Measurements from ENCODE around the gene TLE4.

TLE4 gene

DNA sequence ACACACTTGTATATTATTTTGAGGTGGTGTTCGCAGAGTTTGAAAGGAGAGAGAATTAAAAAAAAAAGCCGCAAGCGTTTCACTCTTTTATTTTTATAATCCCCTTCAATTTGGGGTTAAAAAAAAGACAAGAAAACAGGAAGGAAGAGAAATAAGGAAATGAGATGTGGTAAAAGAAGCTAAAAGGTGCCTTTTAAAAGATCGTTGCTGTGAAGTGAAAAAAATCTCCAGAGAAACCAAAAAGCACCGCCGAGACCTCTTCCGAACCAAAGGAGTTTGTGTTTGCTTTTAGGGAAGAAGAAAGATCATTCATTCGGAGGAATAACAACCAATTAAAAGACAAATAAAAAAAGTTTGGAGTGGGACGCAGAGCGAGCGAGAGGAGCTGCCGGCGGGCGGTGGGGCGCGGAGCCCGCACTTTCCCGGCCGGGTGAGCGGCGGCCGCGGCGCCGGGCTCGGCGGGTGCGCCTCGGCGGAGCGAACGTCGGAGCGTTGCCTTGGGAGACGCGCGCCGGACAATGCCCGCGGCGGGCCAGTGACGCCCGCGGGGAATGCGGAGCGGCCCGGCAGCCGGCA is 355 bp downstream of the TLE4 start:
- DNase-seq (ENCODE audit: low spot score): no peak

GRCh38 chr9:79572608-79573411 is 1.0 kb downstream of the TLE4 start:
- DNase-seq (ENCODE audit: low spot score): peak; percentile 71

GRCh38 chr9:79573412-79573923 is 1.7 kb downstream of the TLE4 start:
- DNase-seq (ENCODE audit: low spot score): no peak

- DNase-seq (ENCODE audit: low spot score): no peak
Measured at GRCh38 chr9:79574136-79574535, 2.4 kb downstream of the TLE4 start.

DNA sequence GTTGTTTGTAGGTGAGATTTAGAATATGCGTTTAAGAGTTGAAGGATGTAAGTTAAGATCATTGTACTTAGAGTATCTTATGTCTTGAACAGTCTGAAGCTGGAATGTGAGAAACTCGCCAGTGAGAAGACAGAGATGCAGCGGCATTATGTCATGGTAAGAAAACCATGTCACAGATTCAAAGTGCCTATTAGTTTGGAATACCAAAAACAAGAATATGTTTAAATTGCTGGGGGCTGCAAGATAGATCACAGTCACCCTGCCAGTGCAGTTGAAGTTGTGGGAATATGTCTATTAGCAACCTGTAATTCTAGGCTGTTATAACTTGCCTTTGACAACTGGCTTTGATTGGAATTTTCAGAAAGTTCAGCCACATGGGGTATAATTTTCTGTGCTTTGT is 3.0 kb downstream of the TLE4 start:
- no peak for DNase-seq (ENCODE audit: low spot score)

DNA sequence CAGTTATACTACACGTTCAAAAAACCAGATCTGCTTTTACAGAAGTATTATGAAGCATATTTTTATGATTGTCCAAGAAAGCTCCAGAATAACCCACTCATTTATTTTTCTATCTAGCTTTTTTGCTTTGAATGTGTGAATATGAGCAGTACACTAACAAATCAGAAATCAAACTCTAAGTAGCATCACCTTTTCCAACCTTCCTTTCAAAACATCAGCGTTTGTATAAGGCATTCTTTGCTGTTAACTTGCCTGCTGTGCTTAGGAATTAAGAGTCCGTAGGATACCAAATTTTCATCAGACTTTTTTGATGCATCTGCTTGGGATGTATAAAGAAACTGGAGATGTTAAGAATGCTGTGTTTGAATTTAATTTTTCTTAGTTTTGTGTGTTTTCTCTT is 3.8 kb downstream of the TLE4 start:
- DNase-seq (ENCODE audit: low spot score): no peak

DNA sequence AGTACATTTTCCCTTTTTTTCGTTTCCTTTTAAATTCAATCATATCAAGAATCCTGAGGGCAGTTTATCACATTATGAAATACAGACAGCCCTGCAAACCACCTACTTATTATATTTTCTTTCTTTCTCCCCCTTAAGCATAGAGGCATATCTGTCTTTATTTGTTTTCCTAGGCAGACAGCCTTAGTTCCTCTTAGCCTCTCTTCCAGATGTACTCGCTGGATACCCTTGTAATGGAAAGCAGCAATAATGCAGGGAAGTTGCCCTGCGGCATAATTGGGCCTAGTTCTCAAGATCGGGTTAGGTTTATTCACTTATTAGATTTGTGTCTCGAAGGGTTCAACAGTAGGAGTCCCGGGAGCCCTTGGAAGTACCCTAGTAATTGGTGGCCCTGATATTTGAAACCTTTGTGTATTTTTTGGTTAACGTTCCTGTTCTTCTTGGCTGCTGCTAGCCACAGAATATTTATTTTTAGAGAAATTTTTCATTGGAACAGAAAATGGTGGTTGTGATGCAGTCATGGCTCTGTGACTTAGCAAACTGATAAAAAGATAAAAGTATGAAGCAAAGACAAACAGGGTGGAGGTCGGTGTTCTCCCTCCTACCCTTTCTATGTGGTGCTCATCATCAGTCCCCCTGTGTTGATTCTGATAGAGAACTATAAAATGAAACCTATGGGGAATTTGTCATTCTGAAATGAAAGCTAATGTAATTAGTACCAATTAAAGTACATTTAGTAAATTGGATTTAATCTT is 6.4 kb downstream of the TLE4 start:
- DNase-seq (ENCODE audit: low spot score): no peak

GRCh38 chr9:79578891-79579290 is 7.1 kb downstream of the TLE4 start:
- no peak for DNase-seq (ENCODE audit: low spot score)

- no peak for DNase-seq (ENCODE audit: low spot score)
Measured at GRCh38 chr9:79579624-79580023, 7.9 kb downstream of the TLE4 start.

GRCh38 chr9:79580055-79580454 is 8.3 kb downstream of the TLE4 start:
- DNase-seq (ENCODE audit: low spot score): no peak

GRCh38 chr9:79581388-79581787 is 9.6 kb downstream of the TLE4 start:
- no peak for DNase-seq (ENCODE audit: low spot score)

DNA sequence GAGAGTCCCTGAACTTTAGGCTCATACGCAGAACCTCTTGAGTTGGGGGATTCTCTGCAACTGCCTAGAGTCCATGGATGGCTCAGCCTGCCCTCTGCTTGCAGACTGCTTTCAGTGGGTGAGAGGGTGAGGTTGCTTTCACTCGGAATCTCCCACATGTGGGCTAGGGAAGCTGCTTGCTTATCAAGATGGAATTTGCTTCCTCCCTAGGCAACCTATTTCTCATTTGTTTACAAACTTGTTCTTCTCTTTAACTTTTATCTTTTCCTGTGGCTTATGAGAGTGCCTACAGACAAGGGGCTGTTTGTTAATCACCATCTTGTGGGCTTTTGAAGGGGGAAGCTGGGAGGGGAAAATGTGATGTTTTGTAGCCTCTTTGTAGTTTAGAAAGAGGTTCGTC is 10.0 kb downstream of the TLE4 start:
- no peak for DNase-seq (ENCODE audit: low spot score)

GRCh38 chr9:79583952-79584654 is 12.3 kb downstream of the TLE4 start:
- DNase-seq (ENCODE audit: low spot score): peak; percentile 70

- DNase-seq (ENCODE audit: low spot score): no peak
Measured at GRCh38 chr9:79584655-79584982, 12.9 kb downstream of the TLE4 start.

- no peak for DNase-seq (ENCODE audit: low spot score)
Measured at GRCh38 chr9:79588488-79589223, 16.9 kb downstream of the TLE4 start.

DNA sequence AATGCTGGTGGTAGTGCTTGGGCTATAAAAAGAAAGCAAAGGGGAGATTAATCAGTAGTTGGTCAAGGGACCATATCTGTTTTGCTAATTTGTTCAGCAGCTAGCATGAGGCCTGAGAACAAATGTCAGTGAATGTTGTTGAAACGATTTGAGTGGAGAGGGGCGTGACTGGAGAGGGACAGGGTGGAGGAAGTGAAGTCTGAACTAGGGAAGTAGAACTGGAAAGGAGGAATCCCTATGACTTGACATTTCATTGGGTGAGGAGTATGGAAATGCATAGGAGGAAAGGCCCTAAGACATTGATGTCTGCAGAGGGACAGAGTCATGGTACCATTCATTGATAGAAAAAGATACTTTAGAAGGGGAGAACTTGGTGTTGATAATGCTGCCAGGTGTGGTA is 19.7 kb downstream of the TLE4 start:
- no peak for DNase-seq (ENCODE audit: low spot score)

- no peak for DNase-seq (ENCODE audit: low spot score)
Measured at GRCh38 chr9:79592726-79593493, 21.1 kb downstream of the TLE4 start.

DNA sequence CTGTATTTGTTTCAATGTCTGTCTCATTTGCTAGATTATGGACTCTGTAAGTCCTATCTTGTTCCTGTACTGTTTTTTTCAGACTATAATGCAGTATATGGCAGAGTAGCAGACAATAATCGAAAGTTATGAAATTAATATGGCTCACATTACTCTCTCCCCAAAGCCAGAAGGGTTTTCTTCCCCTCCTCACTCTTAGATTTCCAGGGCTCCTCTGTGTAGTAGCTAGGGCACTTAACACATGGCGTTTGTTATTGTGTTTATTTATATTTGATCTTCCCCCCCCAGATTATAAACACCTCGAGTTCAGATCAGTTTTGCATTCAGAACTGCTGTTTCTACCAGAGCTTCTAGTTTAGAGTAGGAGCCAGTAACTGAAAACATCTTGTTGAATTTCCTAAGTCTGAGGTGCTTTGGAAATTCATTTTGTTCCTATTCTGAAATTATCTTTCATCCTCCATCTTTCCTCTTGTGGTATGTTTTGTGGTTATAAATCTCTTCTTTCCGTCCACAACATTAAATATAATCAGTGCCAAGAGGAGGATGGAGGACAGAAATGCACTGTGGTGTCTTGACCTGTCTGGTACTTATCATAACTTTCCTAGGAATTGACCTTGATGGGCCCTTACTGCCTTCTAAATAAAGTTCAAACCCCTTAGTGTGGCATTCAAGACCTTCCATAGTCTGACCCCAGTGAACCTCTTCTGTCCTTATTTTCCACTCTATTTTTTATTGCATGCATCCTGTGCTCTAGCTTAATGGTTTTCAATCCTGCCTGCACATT is 27.0 kb downstream of the TLE4 start:
- no peak for DNase-seq (ENCODE audit: low spot score)

- DNase-seq (ENCODE audit: low spot score): no peak
Measured at GRCh38 chr9:79600466-79600865, 28.7 kb downstream of the TLE4 start.

DNA sequence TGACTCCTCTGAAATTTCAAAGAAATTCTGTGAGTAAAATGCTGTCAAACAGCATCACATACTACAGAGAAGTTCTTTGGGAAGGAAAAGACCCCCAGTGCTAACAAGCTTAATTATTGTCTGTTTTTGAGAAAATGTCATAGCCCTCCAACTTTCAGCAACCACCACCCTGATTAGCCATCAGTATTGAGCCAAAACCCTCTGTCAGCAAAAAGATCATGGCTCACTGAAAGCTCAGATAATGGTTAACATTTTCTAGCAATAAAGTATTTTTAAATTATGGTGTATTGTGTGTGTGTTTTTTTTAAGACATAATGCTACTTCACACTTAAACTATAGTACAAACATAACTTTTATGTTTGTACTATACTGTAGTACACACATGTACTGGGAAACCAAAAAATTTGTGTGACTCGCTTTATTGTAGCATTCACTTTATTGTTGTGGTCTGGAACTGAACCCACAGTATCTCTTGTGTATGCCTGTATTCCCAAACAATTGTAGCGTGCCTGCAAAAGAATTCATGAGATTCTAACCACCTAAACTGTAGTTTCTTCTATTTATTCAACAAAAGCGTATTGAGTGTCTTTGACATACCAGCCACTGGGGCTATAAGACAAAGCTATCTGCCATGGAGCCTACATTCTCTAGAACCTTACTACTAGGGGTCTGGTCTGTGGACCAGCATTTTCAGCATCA is 31.6 kb downstream of the TLE4 start:
- DNase-seq (ENCODE audit: low spot score): no peak

All from ecto neural progenitor cell (in vitro differentiated cells).